Endothelial cell of umbilical vein (primary cell): ENCODE measurements around the gene CDC42EP4.

ENCODE experiments used
- CTCF ChIP-seq, 2 donors: IDR thresholded peaks; 1 replicate in 1 of 2; 2 replicates in 1 of 2; pipeline ENCODE4 v1.5.1; 2011; ENCODE audit warnings: low read length in 2 of 2, mild to moderate bottlenecking in 2 of 2, moderate library complexity in 2 of 2, control low read depth in 1 of 2, inconsistent platforms in 1 of 2, low read depth in 1 of 2; ENCODE audit not compliant: insufficient read depth in 1 of 2; ENCODE audit errors: extremely low read depth in 1 of 2
- EZH2 ChIP-seq: IDR thresholded peaks from 2 replicates; pipeline ENCODE4 v1.6.1; 2012; ENCODE audit warnings: borderline replicate concordance, low read depth, mild to moderate bottlenecking, moderate library complexity, low read length, inconsistent platforms; ENCODE audit not compliant: severe bottlenecking
- FOS ChIP-seq: IDR thresholded peaks from 2 replicates; pipeline ENCODE4 v1.6.1; 2011; ENCODE audit warnings: mild to moderate bottlenecking, low read length, moderate library complexity, borderline replicate concordance; ENCODE audit not compliant: insufficient read depth
- GATA2 ChIP-seq: IDR thresholded peaks from 2 replicates; pipeline ENCODE4 v1.7.0; 2011; ENCODE audit warnings: low read depth, mild to moderate bottlenecking, moderate library complexity, mixed read lengths, low read length; ENCODE audit not compliant: insufficient read length, insufficient read depth
- JUN ChIP-seq: IDR thresholded peaks from 2 replicates; pipeline ENCODE4 v1.6.1; 2011; ENCODE audit warnings: borderline replicate concordance, low read depth; ENCODE audit not compliant: insufficient read length, insufficient read depth
- MAX ChIP-seq: IDR thresholded peaks from 2 replicates; pipeline ENCODE4 v1.6.1; 2011; ENCODE audit not compliant: insufficient read depth, insufficient read length
- MYC ChIP-seq: IDR thresholded peaks from one replicate; pipeline ENCODE4 v1.6.1; 2011; ENCODE audit warnings: mild to moderate bottlenecking, low read depth, low read length
- POLR2A ChIP-seq: IDR thresholded peaks from 2 replicates; pipeline ENCODE4 v1.6.1; 2012; ENCODE audit warnings: low read depth, mild to moderate bottlenecking, control low read depth, low read length
- POLR2AphosphoS5 ChIP-seq: IDR thresholded peaks from 2 replicates; pipeline ENCODE4 v1.6.1; 2012; ENCODE audit warnings: low read depth, mild to moderate bottlenecking, control low read depth, low read length, moderate library complexity; ENCODE audit not compliant: insufficient read depth

DNA sequence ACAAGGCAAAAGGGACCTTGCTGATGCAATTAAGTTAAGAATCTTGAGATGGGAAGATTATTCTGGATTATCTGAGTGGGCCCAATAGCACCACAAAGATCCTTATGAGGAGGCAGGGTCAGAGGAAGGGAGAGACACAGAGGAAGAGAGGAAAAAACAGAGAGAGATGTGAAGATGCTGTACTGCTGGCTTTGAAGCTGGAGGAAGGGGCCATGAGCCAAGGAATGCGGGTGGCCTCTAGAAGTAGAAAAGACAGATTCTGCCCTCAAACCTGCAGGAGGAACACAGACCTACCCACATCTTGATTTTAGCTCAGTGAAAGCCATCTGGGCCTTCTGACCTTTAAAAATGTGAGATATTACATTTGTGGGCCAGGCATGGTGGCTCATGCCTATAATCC is 42.0 kb downstream of the CDC42EP4 start:
- TF ChIP-seq POLR2A (no peak), JUN (no peak), CTCF (IDR thresholded peaks at IDR 0.05; ENCODE audit: extremely low read depth in 1 of 2, insufficient read depth in 1 of 2, low read depth in 1 of 2, low read length in 2 of 2) (no peak), FOS (no peak), MYC (no peak), MAX (no peak), EZH2 (no peak), GATA2 (no peak), POLR2AphosphoS5 (no peak)
